Retinal pigment epithelial cell (primary cell): ENCODE results near the gene GRAMD1A.
"Not testable (repeated sequence)": the region's sequence is repeated elsewhere in the genome, so short reads cannot be mapped to it uniquely, and the experiment has no call there.

Source experiments
- DNase-seq: peaks from one replicate; pipeline ENCODE4 v3.0.0-alpha.2; 2010; ENCODE audit warnings: low read depth
- H3K4me3 ChIP-seq: 2 replicates; pipeline ENCODE4 v1.5.1; 2011; ENCODE audit warnings: mild to moderate bottlenecking, low read length, control low read depth, moderate library complexity
- TF ChIP-seq, protein P1 (sequence below): conservative IDR thresholded peaks from 2 replicates; pipeline ENCODE4 v1.5.1; 2011; ENCODE audit warnings: low read depth, low read length, control low read depth, inconsistent platforms

The GRAMD1A gene

GRCh38 chr19:35027009-35027408 lies 26.9 kb downstream of the GRAMD1A start:
- no peak overlapping the region for H3K4me3 ChIP-seq
- TF ChIP-seq, protein P1, sequence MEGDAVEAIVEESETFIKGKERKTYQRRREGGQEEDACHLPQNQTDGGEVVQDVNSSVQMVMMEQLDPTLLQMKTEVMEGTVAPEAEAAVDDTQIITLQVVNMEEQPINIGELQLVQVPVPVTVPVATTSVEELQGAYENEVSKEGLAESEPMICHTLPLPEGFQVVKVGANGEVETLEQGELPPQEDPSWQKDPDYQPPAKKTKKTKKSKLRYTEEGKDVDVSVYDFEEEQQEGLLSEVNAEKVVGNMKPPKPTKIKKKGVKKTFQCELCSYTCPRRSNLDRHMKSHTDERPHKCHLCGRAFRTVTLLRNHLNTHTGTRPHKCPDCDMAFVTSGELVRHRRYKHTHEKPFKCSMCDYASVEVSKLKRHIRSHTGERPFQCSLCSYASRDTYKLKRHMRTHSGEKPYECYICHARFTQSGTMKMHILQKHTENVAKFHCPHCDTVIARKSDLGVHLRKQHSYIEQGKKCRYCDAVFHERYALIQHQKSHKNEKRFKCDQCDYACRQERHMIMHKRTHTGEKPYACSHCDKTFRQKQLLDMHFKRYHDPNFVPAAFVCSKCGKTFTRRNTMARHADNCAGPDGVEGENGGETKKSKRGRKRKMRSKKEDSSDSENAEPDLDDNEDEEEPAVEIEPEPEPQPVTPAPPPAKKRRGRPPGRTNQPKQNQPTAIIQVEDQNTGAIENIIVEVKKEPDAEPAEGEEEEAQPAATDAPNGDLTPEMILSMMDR = no peak

GRCh38 chr19:35027851-35028599 lies 27.9 kb downstream of the GRAMD1A start:
- H3K4me3 ChIP-seq = no peak overlapping the region
- TF ChIP-seq, protein P1 = no peak
- DNase-seq = no peak

More at GRCh38 chr19:35027009-35027408, 26.9 kb downstream of the GRAMD1A start:
- no peak for DNase-seq

GRCh38 chr19:35028600-35028885 lies 28.4 kb downstream of the GRAMD1A start:
- DNase-seq, H3K4me3 ChIP-seq: not testable (repeated sequence)

DNA sequence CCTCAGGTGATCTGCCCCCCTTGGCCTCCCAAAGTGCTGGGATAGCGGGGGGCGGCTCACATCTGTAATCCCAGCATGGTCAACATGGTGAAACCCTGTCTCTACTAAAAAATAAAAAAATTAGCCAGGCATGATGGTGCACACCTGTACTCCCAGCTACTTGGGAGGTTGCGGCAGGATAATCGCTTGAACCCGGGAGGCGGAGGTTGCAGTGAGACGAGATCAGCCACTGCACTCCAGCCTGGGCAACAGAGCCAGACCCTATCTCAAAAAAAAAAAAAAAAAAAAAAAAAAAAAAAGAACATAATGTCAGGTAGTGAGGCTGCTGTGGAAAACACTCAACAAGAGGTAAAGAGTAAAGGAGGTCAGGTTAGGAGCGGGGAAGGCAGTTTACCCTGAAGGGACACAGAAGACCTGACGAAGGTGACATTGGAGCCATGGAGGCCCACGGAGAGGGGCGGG lies 29.2 kb downstream of the GRAMD1A start:
- not testable (repeated sequence) for DNase-seq, H3K4me3 ChIP-seq

GRCh38 chr19:35029737-35030256 lies 29.7 kb downstream of the GRAMD1A start:
- TF ChIP-seq, protein P1 = no peak
- no peak for DNase-seq
- peak overlapping the region; percentile 47 for H3K4me3 ChIP-seq

DNA sequence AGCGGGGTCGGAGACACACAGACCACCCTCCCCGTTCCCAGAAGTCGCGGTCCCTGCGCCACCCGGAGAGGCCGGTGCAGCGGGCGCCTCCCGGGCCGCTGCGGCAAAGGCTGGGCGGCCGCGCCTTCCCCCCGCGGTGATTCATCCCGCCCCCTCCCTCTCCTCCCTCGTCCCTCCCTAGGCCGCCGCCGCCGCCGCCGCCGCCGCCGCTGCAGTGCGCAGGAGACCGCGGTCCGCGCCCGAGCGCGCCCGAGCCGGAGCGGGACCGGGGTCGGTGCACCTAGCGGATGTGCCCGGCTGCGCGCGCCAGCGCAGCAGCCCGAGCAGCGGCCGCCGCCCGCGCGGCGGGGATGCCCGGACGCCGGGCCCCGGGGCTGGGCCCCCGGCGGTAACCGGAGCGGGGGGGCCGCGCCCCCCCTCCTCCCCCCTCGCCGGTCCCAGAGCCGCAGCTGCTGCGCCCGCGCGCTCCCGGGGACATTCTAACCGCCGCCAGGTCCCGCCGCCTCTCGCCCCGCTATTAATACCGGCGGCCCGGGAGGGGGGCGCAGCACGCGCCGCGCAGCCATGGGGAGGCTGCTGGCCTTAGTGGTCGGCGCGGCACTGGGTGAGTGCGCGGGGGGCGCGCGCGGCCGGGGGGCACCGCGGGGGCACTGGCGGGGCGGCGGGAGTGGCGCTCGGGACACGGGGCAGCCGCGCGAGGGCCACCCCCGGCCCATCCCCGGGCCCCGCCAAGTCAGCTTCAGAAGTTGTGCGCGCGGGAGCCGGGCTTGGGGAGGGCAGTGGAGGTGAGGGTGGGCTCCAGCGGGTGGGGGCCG lies 30.3 kb downstream of the GRAMD1A start, which contains the start of gene SCN1B:
Gene SCN1B (plus strand): TSS at position 214 of the 815 bp plus-strand sequence. CDS start 351 bp downstream, at position 565.
- TF ChIP-seq, protein P1 = no peak
- H3K4me3 ChIP-seq = peak within 1 kb of the TSS; percentile 64
- no peak for DNase-seq

GRCh38 chr19:35031072-35031881 lies 31.2 kb downstream of the GRAMD1A start:
- no peak for DNase-seq
- H3K4me3 ChIP-seq = peak overlapping the region; percentile 64
- TF ChIP-seq, protein P1 = no peak
